Skeletal muscle tissue (tissue), 4 donors: ENCODE results near the gene TULP4. TPM values are rescaled to one million over a fixed set of nuclear protein-coding genes. Genes with fewer than 3 reads are reported as not detected.
"Not testable (repeated sequence)": the region's sequence is repeated elsewhere in the genome, so short reads cannot be mapped to it uniquely, and the experiment has no call there.

Source experiments
- H3K27ac ChIP-seq: one replicate; pipeline ENCODE4 v1.7.0; 2013; ENCODE audit warnings: mild to moderate bottlenecking, low read depth, low read length, inconsistent platforms
- H3K27me3 ChIP-seq, 3 donors: one replicate each; pipeline ENCODE4 v1.7.0; 2013; ENCODE audit warnings: low read length in 3 of 3; ENCODE audit not compliant: control insufficient read depth in 3 of 3, insufficient read depth in 3 of 3
- H3K36me3 ChIP-seq, 3 donors: one replicate each; pipeline ENCODE4 v1.7.0; 2013; ENCODE audit warnings: low read length in 3 of 3; ENCODE audit not compliant: control insufficient read depth in 3 of 3, insufficient read depth in 3 of 3
- H3K4me1 ChIP-seq, 3 donors: one replicate each; pipeline ENCODE4 v1.7.0; 2013; ENCODE audit warnings: low read length in 3 of 3, mild to moderate bottlenecking in 3 of 3; ENCODE audit not compliant: control insufficient read depth in 3 of 3, insufficient read depth in 3 of 3
- H3K4me3 ChIP-seq, 3 donors: one replicate each; pipeline ENCODE4 v1.7.0; 2013; ENCODE audit warnings: low read length in 3 of 3
- H3K9ac ChIP-seq, 3 donors: one replicate each; pipeline ENCODE4 v1.7.0; 2013; ENCODE audit warnings: low read length in 3 of 3, mild to moderate bottlenecking in 3 of 3, moderate library complexity in 2 of 3, low read depth in 1 of 3
- H3K9me3 ChIP-seq, 3 donors: one replicate each; pipeline ENCODE4 v1.7.0; 2013; ENCODE audit warnings: low read length in 3 of 3; ENCODE audit not compliant: control insufficient read depth in 3 of 3
- total RNA-seq: library from RNA; depleted of rRNA; stranded (reverse); fragments of >200 nt; gene quantifications from one replicate; pipeline ENCODE4 v1.2.3, GENCODE V29; 2014
- donor health status: Osteomylitis.

TULP4 gene
- total RNA-seq, 1 donor from 2014 or later: 634 TPM

DNA sequence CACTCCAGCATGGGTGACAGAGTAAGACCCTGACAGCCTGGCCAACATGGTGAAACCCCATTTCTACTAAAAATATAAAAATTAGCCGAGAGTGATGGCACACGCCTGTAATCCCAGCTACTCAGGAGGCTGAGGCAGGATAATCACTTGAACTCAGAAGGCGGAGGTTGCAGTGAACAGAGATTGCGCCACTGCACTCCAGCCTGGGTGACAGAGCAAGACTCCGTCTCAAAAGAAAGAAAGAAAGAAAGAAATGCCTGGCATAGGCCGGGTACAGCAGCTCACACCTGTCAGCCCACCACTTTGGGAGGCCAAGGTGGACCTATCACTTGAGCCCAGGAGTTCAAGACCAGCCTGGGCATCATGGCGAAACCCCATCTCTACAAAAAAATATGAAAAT lies 208.7 kb downstream of the TULP4 start:
- H3K27ac ChIP-seq, H3K9me3 ChIP-seq, H3K9ac ChIP-seq, H3K36me3 ChIP-seq, H3K4me1 ChIP-seq, H3K4me3 ChIP-seq: not testable (repeated sequence)
- H3K27me3 ChIP-seq: peaks cover 24 to 41% (median 35%) of the 10 kb centered on the region in 3 donors

DNA sequence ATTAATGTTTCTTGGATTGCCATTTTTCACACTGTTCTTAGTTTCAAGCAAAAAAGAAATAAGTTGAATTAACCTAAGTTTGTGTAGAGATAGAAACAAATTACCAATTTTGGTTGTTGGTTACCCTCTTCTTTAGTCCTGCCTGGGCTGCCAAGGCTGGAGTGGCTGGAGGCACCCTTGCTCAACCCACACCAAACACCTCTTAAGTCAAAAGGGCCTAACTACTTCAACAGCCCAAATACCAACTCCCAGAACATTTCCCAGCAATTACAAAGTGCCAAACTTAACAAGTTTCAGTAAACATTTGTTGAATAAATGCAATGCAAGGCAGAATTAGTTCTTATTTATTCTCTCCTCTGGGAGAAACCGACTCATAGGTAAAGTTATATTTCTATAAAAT lies 209.5 kb downstream of the TULP4 start:
- H3K4me3 ChIP-seq: no peak overlapping the region
- H3K9me3 ChIP-seq: peaks cover 0 to 2% (median 0%) of the 10 kb centered on the region in 3 donors
- H3K4me1 ChIP-seq: peaks cover 0 to 7% (median 0%) of the 10 kb centered on the region in 3 donors
- H3K36me3 ChIP-seq: no peaks in the 10 kb centered on the region
- no peak overlapping the region for H3K9ac ChIP-seq
- H3K27me3 ChIP-seq: peaks cover 17 to 37% (median 28%) of the 10 kb centered on the region in 3 donors
- no peak overlapping the region for H3K27ac ChIP-seq

DNA sequence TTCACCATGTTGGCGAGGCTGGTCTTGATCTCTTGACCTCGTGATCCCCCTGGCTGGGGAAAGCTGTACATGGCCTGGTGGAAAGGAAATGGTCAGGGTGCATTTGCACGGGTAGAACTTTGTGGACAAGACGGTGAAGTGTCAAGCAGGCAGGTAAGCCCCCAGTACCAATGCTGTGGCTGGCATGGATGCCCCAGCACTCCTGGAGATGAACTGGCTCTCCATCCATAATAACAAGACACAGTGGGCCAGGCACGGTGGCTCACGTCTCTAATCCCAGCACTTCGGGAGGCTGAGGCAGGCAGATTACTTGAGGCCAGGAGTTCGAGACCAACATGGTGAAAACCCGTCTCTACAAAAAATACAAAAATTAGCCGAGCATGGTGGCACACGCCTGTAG lies 210.4 kb downstream of the TULP4 start:
- peaks cover 11 to 32% (median 21%) of the 10 kb centered on the region in 3 donors for H3K27me3 ChIP-seq
- no peak overlapping the region for H3K4me3 ChIP-seq
- H3K36me3 ChIP-seq: no peaks in the 10 kb centered on the region
- H3K27ac ChIP-seq: no peak overlapping the region
- peaks cover 0 to 7% (median 0%) of the 10 kb centered on the region in 3 donors for H3K4me1 ChIP-seq
- no peak overlapping the region for H3K9ac ChIP-seq
- peaks cover 0 to 2% (median 2%) of the 10 kb centered on the region in 3 donors for H3K9me3 ChIP-seq

DNA sequence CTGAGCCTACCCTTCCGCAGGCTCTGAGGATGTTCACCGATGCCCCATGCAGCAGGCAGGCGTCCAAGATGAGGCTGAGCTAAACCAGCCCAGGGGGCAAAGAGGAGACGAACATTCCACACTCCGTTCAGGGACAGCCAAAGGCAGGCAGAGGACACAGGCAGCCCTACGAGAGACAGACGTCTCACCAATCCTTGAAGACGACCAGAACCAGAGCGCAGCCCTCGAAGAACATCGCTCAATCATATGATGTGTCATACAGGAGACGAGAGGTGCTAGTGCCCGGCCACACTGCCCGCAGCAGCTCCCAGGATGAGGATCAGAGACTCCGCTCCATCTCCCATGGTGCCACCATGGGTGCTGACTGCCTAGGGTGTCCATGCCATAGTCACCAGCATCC lies 212.0 kb downstream of the TULP4 start:
- H3K4me1 ChIP-seq: no peaks in the 10 kb centered on the region
- H3K27ac ChIP-seq: no peak overlapping the region
- H3K36me3 ChIP-seq: no peaks in the 10 kb centered on the region
- peaks cover 0 to 5% (median 2%) of the 10 kb centered on the region in 3 donors for H3K9me3 ChIP-seq
- H3K4me3 ChIP-seq: no peak overlapping the region
- H3K27me3 ChIP-seq: peaks cover 2 to 23% (median 12%) of the 10 kb centered on the region in 3 donors
- no peak overlapping the region for H3K9ac ChIP-seq

DNA sequence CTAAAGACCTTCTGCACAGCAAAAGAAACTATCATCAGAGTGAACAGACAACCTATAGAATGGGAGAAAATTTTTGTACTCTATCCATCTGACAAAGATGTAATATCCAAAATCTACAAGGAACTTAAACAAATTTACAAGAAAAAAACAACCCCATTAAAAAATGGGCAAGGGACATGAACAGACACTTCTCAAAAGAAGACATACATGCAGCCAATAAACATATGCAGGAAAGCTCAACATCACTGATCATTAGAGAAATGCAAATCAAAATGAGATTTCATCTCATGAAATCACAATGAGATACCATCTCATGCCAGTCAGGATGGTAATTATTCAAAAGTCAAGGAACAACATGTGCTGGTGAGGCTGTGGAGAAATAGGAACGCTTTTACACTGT lies 215.6 kb downstream of the TULP4 start:
- not testable (repeated sequence) for H3K4me3 ChIP-seq, H3K4me1 ChIP-seq, H3K27ac ChIP-seq, H3K9me3 ChIP-seq, H3K36me3 ChIP-seq, H3K9ac ChIP-seq
- H3K27me3 ChIP-seq: peaks cover 3 to 16% (median 9%) of the 10 kb centered on the region in 3 donors

DNA sequence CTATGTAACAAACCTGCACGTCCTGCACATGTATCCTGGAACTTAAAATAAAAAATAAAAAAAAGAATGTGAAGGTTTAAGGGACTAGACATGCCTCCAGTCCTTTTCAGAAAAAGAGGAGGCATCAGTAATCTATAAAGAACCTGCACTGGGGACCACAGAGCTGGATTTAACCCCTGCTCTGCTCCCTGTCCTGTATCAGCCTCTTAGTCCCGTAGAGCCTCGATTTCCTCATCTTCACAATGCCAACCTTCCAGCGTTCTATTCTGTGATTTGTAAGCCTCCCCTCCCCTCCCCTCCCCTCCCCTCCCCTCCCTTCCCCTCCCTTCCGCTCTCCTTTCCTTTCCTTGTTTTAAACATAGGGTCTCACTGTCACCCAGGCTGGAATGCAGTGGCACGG lies 216.6 kb downstream of the TULP4 start:
- peaks cover 3 to 12% (median 9%) of the 10 kb centered on the region in 3 donors for H3K27me3 ChIP-seq
- no peaks in the 10 kb centered on the region for H3K36me3 ChIP-seq
- H3K9ac ChIP-seq: no peak overlapping the region
- peaks cover 0 to 5% (median 5%) of the 10 kb centered on the region in 3 donors for H3K9me3 ChIP-seq
- H3K27ac ChIP-seq: no peak overlapping the region
- no peaks in the 10 kb centered on the region for H3K4me1 ChIP-seq
- H3K4me3 ChIP-seq: no peak overlapping the region

- H3K9me3 ChIP-seq: peaks cover 0 to 5% (median 2%) of the 10 kb centered on the region in 3 donors
- no peaks in the 10 kb centered on the region for H3K36me3 ChIP-seq
- H3K4me1 ChIP-seq: no peaks in the 10 kb centered on the region
- peaks cover 0 to 9% (median 6%) of the 10 kb centered on the region in 3 donors for H3K27me3 ChIP-seq
- no peak overlapping the region for H3K4me3 ChIP-seq
- no peak overlapping the region for H3K9ac ChIP-seq
- H3K27ac ChIP-seq: no peak overlapping the region
Observed at GRCh38 chr6:158529629-158530028, 217.4 kb downstream of the TULP4 start.

DNA sequence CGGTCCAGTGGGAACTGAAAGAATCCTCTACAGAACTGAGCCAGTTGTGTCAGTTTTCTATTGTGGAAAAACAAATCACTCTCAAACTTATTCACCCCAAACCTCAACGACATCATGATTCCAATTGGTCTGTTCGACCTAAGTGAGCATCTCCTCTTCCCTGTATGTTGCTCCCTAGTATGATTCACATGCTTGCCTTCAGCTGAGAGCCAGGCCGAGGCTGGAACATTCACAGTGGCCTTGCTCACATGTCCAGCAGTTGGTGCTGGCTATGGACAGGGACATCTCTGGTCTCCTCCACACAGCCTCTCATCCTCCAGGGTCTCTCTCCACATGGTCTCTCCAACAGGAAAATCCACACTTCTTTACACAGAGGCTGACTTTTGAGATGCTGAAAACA lies 219.3 kb downstream of the TULP4 start:
- no peak overlapping the region for H3K9ac ChIP-seq

DNA sequence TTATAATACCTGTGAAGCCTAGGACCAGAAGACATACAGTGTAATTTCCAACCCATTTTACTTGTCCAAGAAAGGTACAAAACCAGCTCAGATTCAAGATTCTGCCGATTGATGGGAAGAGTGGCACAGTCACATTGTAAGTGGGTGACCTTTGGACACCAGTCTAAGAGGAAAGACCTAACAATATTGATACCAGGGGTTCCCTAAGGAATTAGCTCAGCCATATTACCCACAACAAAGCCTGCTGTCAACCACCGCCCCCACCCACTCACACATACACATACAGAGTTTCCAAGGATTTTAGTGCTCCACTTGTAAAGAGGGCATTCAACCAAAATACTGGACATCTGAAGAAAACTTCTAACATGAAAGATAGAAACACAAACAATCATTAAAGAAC lies 219.7 kb downstream of the TULP4 start:
- H3K4me1 ChIP-seq: peaks cover 0 to 4% (median 0%) of the 10 kb centered on the region in 3 donors
- H3K9ac ChIP-seq: no peak overlapping the region
- peaks cover 2 to 9% (median 7%) of the 10 kb centered on the region in 3 donors for H3K27me3 ChIP-seq
- no peaks in the 10 kb centered on the region for H3K36me3 ChIP-seq
- H3K4me3 ChIP-seq: no peak overlapping the region
- no peak overlapping the region for H3K27ac ChIP-seq
- H3K9me3 ChIP-seq: peaks cover 0 to 4% (median 2%) of the 10 kb centered on the region in 3 donors

More for the DNA sequence above, 219.3 kb downstream of the TULP4 start:
- Histone ChIP-seq H3K4me3 (no peak overlapping the region), H3K27me3 (peaks cover 2 to 8% (median 7%) of the 10 kb centered on the region in 3 donors), H3K9me3 (peaks cover 0 to 5% (median 2%) of the 10 kb centered on the region in 3 donors), H3K36me3 (no peaks in the 10 kb centered on the region), H3K27ac (no peak overlapping the region), H3K4me1 (peaks cover 0 to 4% (median 0%) of the 10 kb centered on the region in 3 donors)

DNA sequence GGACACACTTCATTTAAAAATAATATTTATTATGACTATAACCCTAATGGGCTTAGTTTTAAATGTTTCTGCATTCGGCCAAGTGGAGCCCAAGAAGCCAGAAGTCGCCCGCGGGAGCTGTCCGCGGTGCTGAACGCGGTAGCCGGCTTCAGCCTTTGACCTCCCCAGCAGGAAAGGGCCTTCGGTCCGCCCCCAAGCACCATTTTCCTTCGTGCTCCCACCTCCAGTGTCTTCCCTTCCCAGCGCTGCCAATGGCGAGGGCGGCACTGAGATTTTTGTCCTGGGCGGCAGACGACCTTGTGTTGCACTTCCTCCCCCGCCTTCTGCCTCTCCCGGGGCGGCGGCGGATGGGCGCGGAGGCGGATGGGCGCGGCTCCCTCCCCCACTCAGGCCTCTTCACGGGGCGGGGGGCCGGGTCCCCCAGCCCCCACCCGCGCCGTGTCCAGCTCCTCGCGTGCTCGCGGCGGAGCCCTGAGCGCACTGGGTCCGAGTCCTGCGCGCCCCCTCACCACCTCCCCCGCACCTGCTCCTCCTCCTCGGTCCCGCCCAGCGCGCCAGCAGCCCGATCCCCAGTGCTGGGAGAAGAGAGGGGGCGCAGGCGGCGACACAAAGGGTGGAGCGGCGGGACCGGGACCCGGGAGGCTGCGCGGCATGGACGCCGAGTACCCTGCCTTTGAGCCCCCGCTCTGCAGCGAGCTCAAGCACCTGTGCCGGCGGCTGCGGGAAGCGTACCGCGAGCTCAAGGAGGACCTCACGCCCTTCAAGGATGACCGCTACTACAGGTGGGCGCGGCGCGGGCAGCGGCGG lies 224.0 kb downstream of the TULP4 start:
- Histone ChIP-seq H3K27me3 (peaks cover 9 to 21% (median 16%) of the 10 kb centered on the region in 3 donors), H3K9me3 (peaks cover 0 to 2% (median 0%) of the 10 kb centered on the region in 3 donors), H3K36me3 (no peaks in the 10 kb centered on the region), H3K4me1 (peaks cover 0 to 4% (median 0%) of the 10 kb centered on the region in 3 donors), H3K27ac (no peak overlapping the region), H3K9ac (no peak overlapping the region), H3K4me3 (peak overlapping the region; percentile 38 to 73 (median 53))
